ENCODE measurements around the gene PCDHA9. TPM values are rescaled to one million over a fixed set of nuclear protein-coding genes. Genes with fewer than 3 reads are reported as not detected.
A peak's percentile ranks its signal among the peaks of the same experiment; 100 is the strongest.
"Not testable (repeated sequence)": the region's sequence is repeated elsewhere in the genome, so short reads cannot be mapped to it uniquely, and the experiment has no call there.

Gene PCDHA9
- total RNA-seq, 1 donor from 2014 or later: 0.10 TPM

GRCh38 chr5:140835622-140836510, 12.3 kb upstream of the PCDHA9 start:
- no peak for DNase-seq

GRCh38 chr5:140840978-140841962, 6.9 kb upstream of the PCDHA9 start, which contains the start of gene PCDHA8:
TSS of gene PCDHA8 (plus strand) at chr5:140841187. CDS start at chr5:140841322, 135 bp downstream.
- peak; percentile 1 for DNase-seq

GRCh38 chr5:140842798-140843733, 5.1 kb upstream of the PCDHA9 start:
- DNase-seq: no peak

GRCh38 chr5:140849831-140850634, 1.9 kb downstream of the PCDHA9 start:
- not testable (repeated sequence) for DNase-seq

GRCh38 chr5:140855772-140856674, 7.8 kb downstream of the PCDHA9 start, which contains the start of gene PCDHA10:
TSS of gene PCDHA10 (plus strand) at chr5:140855897. CDS start at chr5:140856049, 152 bp downstream.
- peak; percentile 24 for DNase-seq

GRCh38 chr5:140857177-140857986, 9.2 kb downstream of the PCDHA9 start:
- no peak for DNase-seq

GRCh38 chr5:140857987-140858240, 9.7 kb downstream of the PCDHA9 start:
- no peak for DNase-seq

GRCh38 chr5:140862441-140863295, 14.5 kb downstream of the PCDHA9 start:
- DNase-seq: no peak

- peak; percentile 23 for DNase-seq
Observed at GRCh38 chr5:140868721-140869554, 20.8 kb downstream of the PCDHA9 start, which contains the start of gene PCDHA11. TSS of gene PCDHA11 (plus strand) at chr5:140868957. CDS start at chr5:140869104, 147 bp downstream.

GRCh38 chr5:140869555-140869886, 21.3 kb downstream of the PCDHA9 start:
- no peak for DNase-seq

- no peak for DNase-seq
Observed at GRCh38 chr5:140870221-140871201, 22.3 kb downstream of the PCDHA9 start.

GRCh38 chr5:140875085-140876065, 27.2 kb downstream of the PCDHA9 start, which contains the start of gene PCDHA12:
TSS of gene PCDHA12 (plus strand) at chr5:140875308. CDS start at chr5:140875473, 165 bp downstream.
- no peak for DNase-seq

- DNase-seq: not testable (repeated sequence)
Observed at GRCh38 chr5:140876541-140877261, 28.5 kb downstream of the PCDHA9 start.

GRCh38 chr5:140877262-140877581, 29.0 kb downstream of the PCDHA9 start:
- no peak for DNase-seq

Measured in tongue (tissue), 2 donors.